ENCODE results near the gene CA10.

The CA10 gene

GRCh38 chr17:52138752-52139151, 19.8 kb downstream of the CA10 start:
- in situ Hi-C loops (cut with MboI; ENCODE audit: low sequenced_read_pairs, unreplicated experiment): no loop called here
- TF ChIP-seq CTCF (IDR thresholded peaks at IDR 0.05; ENCODE audit: borderline replicate concordance, control extremely low read depth, extremely low read depth, insufficient read depth, missing control alignments): no peak
- DNase-seq (ENCODE audit: low spot score): no peak

GRCh38 chr17:52138350-52138749, 20.2 kb downstream of the CA10 start:
- TF ChIP-seq CTCF (IDR thresholded peaks at IDR 0.05; ENCODE audit: borderline replicate concordance, control extremely low read depth, extremely low read depth, insufficient read depth, missing control alignments): no peak
- in situ Hi-C loops (cut with MboI; ENCODE audit: low sequenced_read_pairs, unreplicated experiment): no loop called here
- DNase-seq (ENCODE audit: low spot score): no peak

- in situ Hi-C loops (cut with MboI; ENCODE audit: low sequenced_read_pairs, unreplicated experiment): no loop called here
- TF ChIP-seq CTCF (IDR thresholded peaks at IDR 0.05; ENCODE audit: borderline replicate concordance, control extremely low read depth, extremely low read depth, insufficient read depth, missing control alignments): no peak
- no peak for DNase-seq (ENCODE audit: low spot score)
These were observed 22.3 kb downstream of the CA10 start for GRCh38 chr17:52136166-52136565.

GRCh38 chr17:52134641-52135040, 23.9 kb downstream of the CA10 start:
- TF ChIP-seq CTCF (IDR thresholded peaks at IDR 0.05; ENCODE audit: borderline replicate concordance, control extremely low read depth, extremely low read depth, insufficient read depth, missing control alignments): no peak
- in situ Hi-C loops (cut with MboI; ENCODE audit: low sequenced_read_pairs, unreplicated experiment): no loop called here
- DNase-seq (ENCODE audit: low spot score): no peak

GRCh38 chr17:52128721-52129120, 29.8 kb downstream of the CA10 start:
- no peak for TF ChIP-seq CTCF (IDR thresholded peaks at IDR 0.05; ENCODE audit: borderline replicate concordance, control extremely low read depth, extremely low read depth, insufficient read depth, missing control alignments)
- in situ Hi-C loops (cut with MboI; ENCODE audit: low sequenced_read_pairs, unreplicated experiment): no loop called here
- no peak for DNase-seq (ENCODE audit: low spot score)

- TF ChIP-seq CTCF (IDR thresholded peaks at IDR 0.05; ENCODE audit: borderline replicate concordance, control extremely low read depth, extremely low read depth, insufficient read depth, missing control alignments): no peak
- in situ Hi-C loops (cut with MboI; ENCODE audit: low sequenced_read_pairs, unreplicated experiment): no loop called here
- DNase-seq (ENCODE audit: low spot score): no peak
These were observed 33.5 kb downstream of the CA10 start for GRCh38 chr17:52124993-52125392.

- DNase-seq (ENCODE audit: low spot score): no peak
- in situ Hi-C loops (cut with MboI; ENCODE audit: low sequenced_read_pairs, unreplicated experiment): no loop called here
- TF ChIP-seq CTCF (IDR thresholded peaks at IDR 0.05; ENCODE audit: borderline replicate concordance, control extremely low read depth, extremely low read depth, insufficient read depth, missing control alignments): no peak
These were observed 34.0 kb downstream of the CA10 start for GRCh38 chr17:52124561-52124960.
